ENCODE measurements around the gene WFIKKN1.

WFIKKN1 gene

DNA sequence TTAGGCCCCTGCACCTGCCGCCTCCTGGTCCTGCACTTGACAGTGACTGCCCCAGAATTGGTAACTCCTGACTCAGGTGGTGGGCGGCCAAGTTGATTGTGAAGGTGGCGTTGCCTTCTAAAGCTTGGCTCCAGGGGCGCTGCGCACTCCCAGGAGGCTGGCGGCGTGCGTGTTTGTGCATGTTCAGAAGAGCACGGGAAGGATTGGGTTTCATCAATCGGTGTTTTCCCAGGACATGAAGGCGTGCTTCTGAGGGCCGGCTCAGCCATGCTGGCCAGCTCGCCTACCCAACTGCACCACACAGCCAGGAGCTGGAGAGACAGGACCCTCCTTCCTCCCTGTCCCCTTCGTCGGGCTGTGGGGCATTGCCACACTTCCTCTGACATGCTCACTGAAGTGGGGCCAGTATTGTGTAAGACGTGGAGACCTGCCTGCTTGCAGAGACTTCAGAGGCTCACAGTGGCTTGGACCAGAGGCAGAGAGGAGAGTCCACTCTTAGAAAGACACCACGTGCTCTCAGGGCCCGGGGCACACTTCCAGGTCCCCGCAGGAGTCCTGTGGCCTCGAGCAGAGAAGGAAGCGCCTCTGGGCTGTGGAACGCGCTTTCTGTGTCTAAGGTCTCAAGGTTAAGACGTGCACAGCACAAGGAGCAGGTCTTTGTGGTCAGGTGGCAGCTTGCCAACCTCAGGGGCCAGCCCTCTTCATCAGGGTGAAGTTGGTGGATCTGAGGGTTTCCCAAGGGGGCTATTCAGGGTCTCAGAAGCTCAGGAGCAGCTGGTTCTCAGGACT is 38.1 kb upstream of the WFIKKN1 start (continued):
- TF ChIP-seq, protein P1, sequence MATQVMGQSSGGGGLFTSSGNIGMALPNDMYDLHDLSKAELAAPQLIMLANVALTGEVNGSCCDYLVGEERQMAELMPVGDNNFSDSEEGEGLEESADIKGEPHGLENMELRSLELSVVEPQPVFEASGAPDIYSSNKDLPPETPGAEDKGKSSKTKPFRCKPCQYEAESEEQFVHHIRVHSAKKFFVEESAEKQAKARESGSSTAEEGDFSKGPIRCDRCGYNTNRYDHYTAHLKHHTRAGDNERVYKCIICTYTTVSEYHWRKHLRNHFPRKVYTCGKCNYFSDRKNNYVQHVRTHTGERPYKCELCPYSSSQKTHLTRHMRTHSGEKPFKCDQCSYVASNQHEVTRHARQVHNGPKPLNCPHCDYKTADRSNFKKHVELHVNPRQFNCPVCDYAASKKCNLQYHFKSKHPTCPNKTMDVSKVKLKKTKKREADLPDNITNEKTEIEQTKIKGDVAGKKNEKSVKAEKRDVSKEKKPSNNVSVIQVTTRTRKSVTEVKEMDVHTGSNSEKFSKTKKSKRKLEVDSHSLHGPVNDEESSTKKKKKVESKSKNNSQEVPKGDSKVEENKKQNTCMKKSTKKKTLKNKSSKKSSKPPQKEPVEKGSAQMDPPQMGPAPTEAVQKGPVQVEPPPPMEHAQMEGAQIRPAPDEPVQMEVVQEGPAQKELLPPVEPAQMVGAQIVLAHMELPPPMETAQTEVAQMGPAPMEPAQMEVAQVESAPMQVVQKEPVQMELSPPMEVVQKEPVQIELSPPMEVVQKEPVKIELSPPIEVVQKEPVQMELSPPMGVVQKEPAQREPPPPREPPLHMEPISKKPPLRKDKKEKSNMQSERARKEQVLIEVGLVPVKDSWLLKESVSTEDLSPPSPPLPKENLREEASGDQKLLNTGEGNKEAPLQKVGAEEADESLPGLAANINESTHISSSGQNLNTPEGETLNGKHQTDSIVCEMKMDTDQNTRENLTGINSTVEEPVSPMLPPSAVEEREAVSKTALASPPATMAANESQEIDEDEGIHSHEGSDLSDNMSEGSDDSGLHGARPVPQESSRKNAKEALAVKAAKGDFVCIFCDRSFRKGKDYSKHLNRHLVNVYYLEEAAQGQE (tag by site-specific recombination; IDR thresholded peaks at IDR 0.05): no peak
- no peak for TF ChIP-seq ZNF16 (tag by site-specific recombination; IDR thresholded peaks at IDR 0.05; ENCODE audit: low read depth)
- TF ChIP-seq ZNF394 (tag by site-specific recombination; IDR thresholded peaks at IDR 0.05; ENCODE audit: borderline replicate concordance): no peak
- TF ChIP-seq, protein P2, sequence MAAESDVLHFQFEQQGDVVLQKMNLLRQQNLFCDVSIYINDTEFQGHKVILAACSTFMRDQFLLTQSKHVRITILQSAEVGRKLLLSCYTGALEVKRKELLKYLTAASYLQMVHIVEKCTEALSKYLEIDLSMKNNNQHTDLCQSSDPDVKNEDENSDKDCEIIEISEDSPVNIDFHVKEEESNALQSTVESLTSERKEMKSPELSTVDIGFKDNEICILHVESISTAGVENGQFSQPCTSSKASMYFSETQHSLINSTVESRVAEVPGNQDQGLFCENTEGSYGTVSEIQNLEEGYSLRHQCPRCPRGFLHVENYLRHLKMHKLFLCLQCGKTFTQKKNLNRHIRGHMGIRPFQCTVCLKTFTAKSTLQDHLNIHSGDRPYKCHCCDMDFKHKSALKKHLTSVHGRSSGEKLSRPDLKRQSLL (tag by site-specific recombination; IDR thresholded peaks at IDR 0.05): no peak
- TF ChIP-seq SETDB1 (IDR thresholded peaks at IDR 0.05; ENCODE audit: insufficient read length, low read length): no peak
- no peak for TF ChIP-seq ZNF157 (tag by site-specific recombination; IDR thresholded peaks at IDR 0.05)
- TF ChIP-seq ZNF677 (tag by site-specific recombination; IDR thresholded peaks at IDR 0.05): no peak
- peak; percentile 90 for TF ChIP-seq ZFHX2 (tag by site-specific recombination; conservative IDR thresholded peaks at IDR 0.05)
- no peak for TF ChIP-seq ZNF777 (tag by site-specific recombination; IDR thresholded peaks at IDR 0.05; ENCODE audit: borderline replicate concordance)
- no peak for TF ChIP-seq ZNF544 (tag by site-specific recombination; IDR thresholded peaks at IDR 0.05)
- no peak for TF ChIP-seq ZNF548 (tag by site-specific recombination; IDR thresholded peaks at IDR 0.05)
- no peak for TF ChIP-seq ZNF707 (tag by site-specific recombination; IDR thresholded peaks at IDR 0.05)
- no peak for TF ChIP-seq ZNF211 (tag by site-specific recombination; IDR thresholded peaks at IDR 0.05; ENCODE audit: low read depth)
- no peak for TF ChIP-seq ZNF274 (IDR thresholded peaks at IDR 0.05; ENCODE audit: low read length)
- no peak for TF ChIP-seq ZNF274 (tag by site-specific recombination; IDR thresholded peaks at IDR 0.05; ENCODE audit: borderline replicate concordance)
- TF ChIP-seq GLIS1 (tag by site-specific recombination; IDR thresholded peaks at IDR 0.05): peak; percentile 92
- peak; percentile 30; the same call in 1 of the 2 replicates for TF ChIP-seq KLF10 (tag by site-specific recombination; IDR thresholded peaks at IDR 0.05)
- TF ChIP-seq KLF16 (tag by site-specific recombination; IDR thresholded peaks at IDR 0.05): 0 out of 2 replicates have a peak, but pooled peaks have one; percentile 29
- TF ChIP-seq GFI1B (tag by site-specific recombination; IDR thresholded peaks at IDR 0.05): no peak
- no peak for TF ChIP-seq ZNF311 (tag by site-specific recombination; IDR thresholded peaks at IDR 0.05; ENCODE audit: borderline replicate concordance)
- no peak for TF ChIP-seq ZSCAN23 (tag by site-specific recombination; IDR thresholded peaks at IDR 0.05)
- no peak for TF ChIP-seq ZNF292 (tag by site-specific recombination; IDR thresholded peaks at IDR 0.05; ENCODE audit: borderline replicate concordance, low read depth)
- no peak for TF ChIP-seq ZNF140 (tag by site-specific recombination; IDR thresholded peaks at IDR 0.05)
- TF ChIP-seq SP3 (tag by site-specific recombination; IDR thresholded peaks at IDR 0.05): no peak
- TF ChIP-seq, protein P3, sequence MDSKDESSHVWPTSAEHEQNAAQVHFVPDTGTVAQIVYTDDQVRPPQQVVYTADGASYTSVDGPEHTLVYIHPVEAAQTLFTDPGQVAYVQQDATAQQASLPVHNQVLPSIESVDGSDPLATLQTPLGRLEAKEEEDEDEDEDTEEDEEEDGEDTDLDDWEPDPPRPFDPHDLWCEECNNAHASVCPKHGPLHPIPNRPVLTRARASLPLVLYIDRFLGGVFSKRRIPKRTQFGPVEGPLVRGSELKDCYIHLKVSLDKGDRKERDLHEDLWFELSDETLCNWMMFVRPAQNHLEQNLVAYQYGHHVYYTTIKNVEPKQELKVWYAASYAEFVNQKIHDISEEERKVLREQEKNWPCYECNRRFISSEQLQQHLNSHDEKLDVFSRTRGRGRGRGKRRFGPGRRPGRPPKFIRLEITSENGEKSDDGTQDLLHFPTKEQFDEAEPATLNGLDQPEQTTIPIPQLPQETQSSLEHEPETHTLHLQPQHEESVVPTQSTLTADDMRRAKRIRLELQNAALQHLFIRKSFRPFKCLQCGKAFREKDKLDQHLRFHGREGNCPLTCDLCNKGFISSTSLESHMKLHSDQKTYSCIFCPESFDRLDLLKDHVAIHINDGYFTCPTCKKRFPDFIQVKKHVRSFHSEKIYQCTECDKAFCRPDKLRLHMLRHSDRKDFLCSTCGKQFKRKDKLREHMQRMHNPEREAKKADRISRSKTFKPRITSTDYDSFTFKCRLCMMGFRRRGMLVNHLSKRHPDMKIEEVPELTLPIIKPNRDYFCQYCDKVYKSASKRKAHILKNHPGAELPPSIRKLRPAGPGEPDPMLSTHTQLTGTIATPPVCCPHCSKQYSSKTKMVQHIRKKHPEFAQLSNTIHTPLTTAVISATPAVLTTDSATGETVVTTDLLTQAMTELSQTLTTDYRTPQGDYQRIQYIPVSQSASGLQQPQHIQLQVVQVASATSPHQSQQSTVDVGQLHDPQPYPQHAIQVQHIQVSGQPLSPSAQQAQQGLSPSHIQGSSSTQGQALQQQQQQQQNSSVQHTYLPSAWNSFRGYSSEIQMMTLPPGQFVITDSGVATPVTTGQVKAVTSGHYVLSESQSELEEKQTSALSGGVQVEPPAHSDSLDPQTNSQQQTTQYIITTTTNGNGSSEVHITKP (tag by site-specific recombination; IDR thresholded peaks at IDR 0.05): no peak
- TF ChIP-seq BCL11A (tag by site-specific recombination; IDR thresholded peaks at IDR 0.05; ENCODE audit: low read depth): no peak
- TF ChIP-seq, protein P4, sequence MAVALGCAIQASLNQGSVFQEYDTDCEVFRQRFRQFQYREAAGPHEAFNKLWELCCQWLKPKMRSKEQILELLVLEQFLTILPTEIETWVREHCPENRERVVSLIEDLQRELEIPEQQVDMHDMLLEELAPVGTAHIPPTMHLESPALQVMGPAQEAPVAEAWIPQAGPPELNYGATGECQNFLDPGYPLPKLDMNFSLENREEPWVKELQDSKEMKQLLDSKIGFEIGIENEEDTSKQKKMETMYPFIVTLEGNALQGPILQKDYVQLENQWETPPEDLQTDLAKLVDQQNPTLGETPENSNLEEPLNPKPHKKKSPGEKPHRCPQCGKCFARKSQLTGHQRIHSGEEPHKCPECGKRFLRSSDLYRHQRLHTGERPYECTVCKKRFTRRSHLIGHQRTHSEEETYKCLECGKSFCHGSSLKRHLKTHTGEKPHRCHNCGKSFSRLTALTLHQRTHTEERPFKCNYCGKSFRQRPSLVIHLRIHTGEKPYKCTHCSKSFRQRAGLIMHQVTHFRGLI (tag by site-specific recombination; IDR thresholded peaks at IDR 0.05): no peak
- TF ChIP-seq ZNF658 (tag by site-specific recombination; IDR thresholded peaks at IDR 0.05): no peak
- TF ChIP-seq ZNF561 (tag by site-specific recombination; IDR thresholded peaks at IDR 0.05; ENCODE audit: borderline replicate concordance): no peak
- peak; percentile 60; the same call in 1 of the 2 replicates for TF ChIP-seq TRIM28 (IDR thresholded peaks at IDR 0.05; ENCODE audit: borderline replicate concordance, low read length)
- no peak; the same call in 1 of the 2 replicates for TF ChIP-seq KLF9 (tag by site-specific recombination; IDR thresholded peaks at IDR 0.05; ENCODE audit: low read depth)
- TF ChIP-seq ZNF341 (tag by site-specific recombination; IDR thresholded peaks at IDR 0.05; ENCODE audit: low read depth): no peak

Measured in HEK293 (cell line).